HG03342 (cell line): ENCODE results near the gene NOL9.
"Not testable (repeated sequence)": the region's sequence is repeated elsewhere in the genome, so short reads cannot be mapped to it uniquely, and the experiment has no call there.

Experiments
- ATAC-seq: cut with Tn5 transposase; IDR thresholded peaks from one replicate; pipeline ENCODE4 v1.9.1; 2021; ENCODE audit warnings: mild to moderate bottlenecking, moderate library complexity; ENCODE audit not compliant: unreplicated experiment

NOL9 gene

GRCh38 chr1:6554031-6554906, at the start of gene NOL9:
Gene NOL9 (minus strand): TSS chr1:6554513. CDS start chr1:6554502, 11 bp downstream.
- ATAC-seq, result peak; percentile 89

- ATAC-seq, result peak; percentile 34
These were observed 49.1 kb upstream of the NOL9 start for GRCh38 chr1:6603238-6603914.

GRCh38 chr1:6602669-6603237, 48.4 kb upstream of the NOL9 start, which contains the start of gene KLHL21:
Gene KLHL21 (minus strand): TSS chr1:6602869. CDS start chr1:6602817, 52 bp downstream.
- ATAC-seq, result peak; percentile 45

GRCh38 chr1:6601923-6602668, 47.8 kb upstream of the NOL9 start:
- ATAC-seq, result peak; percentile 30

GRCh38 chr1:6601049-6601922, 47.0 kb upstream of the NOL9 start:
- peak; percentile 29 for ATAC-seq

GRCh38 chr1:6600410-6601048, 46.2 kb upstream of the NOL9 start:
- ATAC-seq, result no peak

- not testable (repeated sequence) for ATAC-seq
These were observed 45.7 kb upstream of the NOL9 start for GRCh38 chr1:6599991-6600390.

GRCh38 chr1:6599141-6599975, 45.0 kb upstream of the NOL9 start:
- no peak for ATAC-seq

GRCh38 chr1:6597777-6598131, 43.4 kb upstream of the NOL9 start:
- ATAC-seq, result no peak

GRCh38 chr1:6596886-6597776, 42.8 kb upstream of the NOL9 start:
- no peak for ATAC-seq

GRCh38 chr1:6596351-6596750, 42.0 kb upstream of the NOL9 start:
- no peak for ATAC-seq

GRCh38 chr1:6594977-6595740, 40.8 kb upstream of the NOL9 start:
- no peak for ATAC-seq

- ATAC-seq, result no peak
These were observed 39.5 kb upstream of the NOL9 start for GRCh38 chr1:6593810-6594209.

- no peak for ATAC-seq
These were observed 38.7 kb upstream of the NOL9 start for GRCh38 chr1:6592865-6593593.

GRCh38 chr1:6592441-6592840, 38.1 kb upstream of the NOL9 start:
- ATAC-seq, result no peak

GRCh38 chr1:6591644-6592043, 37.3 kb upstream of the NOL9 start:
- no peak for ATAC-seq
